Muscle of back (tissue), 11 donors: ENCODE results near the gene BGN. TPM values are rescaled to one million over a fixed set of nuclear protein-coding genes. Genes with fewer than 3 reads are reported as not detected.

Experiments used
- DNase-seq, 3 donors: peaks; one replicate each; pipeline versions ENCODE4 v3.0.0 to v3.0.0-alpha.2; 2013
- polyA plus RNA-seq, 10 donors: library from polyadenylated mRNA; unstranded; fragments of 120-200 nt; gene quantifications; one replicate each; pipeline ENCODE4 v1.2.1, GENCODE V29; 2013; ENCODE audit not compliant: insufficient read length in 10 of 10

The BGN gene
- polyA plus RNA-seq, 10 donors = 87.6 to 224 (median 136) TPM

DNA sequence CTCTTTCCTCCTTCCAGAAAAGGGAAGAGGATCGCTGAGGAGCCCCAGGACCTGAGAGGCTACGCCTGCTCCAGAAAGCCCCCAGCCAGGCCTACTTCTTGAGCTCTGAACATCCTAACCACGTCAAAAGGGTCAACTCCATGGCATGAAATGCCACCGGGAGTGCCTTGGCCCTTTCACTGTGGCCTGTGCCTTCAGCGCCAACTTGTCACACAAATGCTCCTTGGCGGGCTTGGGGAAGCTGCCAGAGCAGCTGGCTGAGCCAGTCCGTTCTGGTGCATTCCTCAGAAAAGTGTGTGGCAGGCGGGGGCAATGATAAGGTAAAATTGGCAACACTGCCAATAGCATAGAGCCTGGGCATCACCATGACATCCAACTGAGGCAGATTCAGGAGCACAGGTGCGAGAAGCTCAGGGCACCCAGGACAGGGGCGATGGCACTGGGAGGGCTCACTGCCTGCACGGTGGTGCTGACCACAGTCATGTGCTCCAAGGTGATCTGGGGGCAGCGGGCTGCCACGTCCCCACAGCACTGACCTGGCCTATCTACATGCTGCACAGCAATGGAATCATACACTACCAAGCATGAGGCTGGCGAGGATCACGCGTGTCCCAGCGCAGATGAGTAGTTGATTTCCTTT lies 36.8 kb upstream of the BGN start:
- DNase-seq = no peak

DNA sequence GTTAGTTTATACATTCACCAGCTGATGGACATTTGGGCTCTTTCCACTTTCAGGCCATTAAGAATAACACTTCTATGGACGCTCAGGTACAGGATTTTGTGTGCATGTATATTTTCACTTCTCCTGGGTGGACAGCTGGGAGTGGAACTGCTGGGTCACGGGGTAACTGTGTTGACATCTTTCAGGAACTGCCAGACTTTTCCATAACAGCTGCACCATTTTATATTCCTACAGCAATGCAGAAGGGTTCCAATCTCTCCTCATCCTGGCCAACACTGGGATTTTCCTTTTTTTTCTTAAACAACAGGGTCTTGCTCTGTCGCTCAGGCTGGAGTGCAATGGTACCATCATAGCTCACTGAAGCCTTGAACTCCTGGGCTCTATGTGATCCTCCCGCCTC lies 36.3 kb upstream of the BGN start:
- no peak for DNase-seq

DNA sequence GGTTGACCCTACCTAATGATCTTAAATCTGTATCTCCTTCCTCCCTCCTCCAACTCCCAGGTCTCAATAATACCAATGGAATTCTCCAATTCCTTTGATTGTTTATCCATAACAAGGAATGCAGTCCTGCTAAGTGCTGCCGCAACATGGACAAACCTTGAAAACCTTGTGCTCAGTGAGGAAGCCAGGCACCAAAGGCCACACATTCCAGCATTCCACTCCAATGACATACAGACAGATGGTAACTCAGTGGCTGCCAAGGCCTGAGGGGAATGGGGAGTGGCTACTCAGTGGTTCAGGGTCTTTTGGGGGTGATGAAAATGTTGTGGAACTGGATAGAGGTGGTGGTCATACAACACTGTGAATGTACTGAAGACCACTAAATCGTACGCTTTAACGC lies 34.8 kb upstream of the BGN start:
- no peak for DNase-seq

DNA sequence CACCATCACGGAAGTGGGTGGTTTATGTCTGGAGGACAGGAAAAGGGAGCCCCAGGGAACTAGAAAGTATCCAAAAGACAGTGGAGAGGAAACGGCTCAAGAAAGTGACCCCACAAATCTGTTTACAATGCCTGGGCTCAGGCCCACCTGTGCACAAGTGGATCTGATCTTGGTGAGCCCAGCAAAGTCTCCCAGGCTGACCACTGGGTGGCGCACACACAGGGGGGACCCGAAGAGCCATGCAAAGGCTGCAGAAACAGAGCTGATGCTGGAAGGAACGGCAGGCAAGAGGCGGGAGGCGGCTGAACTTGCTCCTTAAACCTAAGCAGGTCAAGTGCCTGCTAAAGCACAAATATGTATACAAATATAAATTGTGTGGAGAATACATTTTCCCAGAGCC lies 34.0 kb upstream of the BGN start:
- DNase-seq = peak in 1 of 3 donors; percentile 54

DNA sequence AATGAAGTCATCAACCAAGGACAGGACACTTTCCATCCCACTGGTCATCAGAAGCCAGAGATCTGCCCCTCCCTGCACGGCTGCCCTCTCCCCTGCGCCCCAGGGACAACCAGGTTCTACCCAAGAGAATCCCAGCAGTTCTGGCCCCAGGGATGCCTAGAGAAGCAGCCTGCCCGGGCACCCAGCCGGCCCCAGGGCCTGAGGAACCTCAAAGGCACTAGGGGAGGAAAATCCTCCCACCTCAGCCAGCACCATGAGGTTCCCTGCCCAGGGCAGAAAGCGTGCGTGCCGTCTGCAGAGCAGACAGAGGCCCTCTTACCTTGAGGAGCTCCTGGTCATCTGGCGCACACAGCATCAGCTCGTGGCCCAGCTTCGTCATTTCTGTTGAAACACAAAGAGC lies 32.5 kb upstream of the BGN start:
- DNase-seq = no peak

DNA sequence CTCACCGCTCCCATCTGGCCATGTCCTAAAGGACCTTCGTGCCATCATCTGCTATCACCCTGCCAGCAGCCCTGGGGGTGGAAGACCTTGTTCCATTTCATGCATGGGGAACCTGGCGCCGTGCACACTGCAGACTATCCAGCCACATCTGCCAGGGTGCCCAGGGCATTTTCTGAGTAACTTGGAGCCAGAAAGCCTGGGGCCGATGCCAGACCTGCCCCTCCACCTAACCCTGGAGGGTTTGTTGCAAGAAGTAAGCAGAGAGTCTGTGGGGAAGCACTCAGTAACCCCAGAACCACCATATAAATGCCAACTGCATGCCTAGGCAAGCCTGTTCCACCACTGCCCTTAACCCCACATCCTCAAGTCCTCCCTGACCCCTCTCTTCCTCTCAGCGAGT lies 31.7 kb upstream of the BGN start:
- DNase-seq = no peak

DNA sequence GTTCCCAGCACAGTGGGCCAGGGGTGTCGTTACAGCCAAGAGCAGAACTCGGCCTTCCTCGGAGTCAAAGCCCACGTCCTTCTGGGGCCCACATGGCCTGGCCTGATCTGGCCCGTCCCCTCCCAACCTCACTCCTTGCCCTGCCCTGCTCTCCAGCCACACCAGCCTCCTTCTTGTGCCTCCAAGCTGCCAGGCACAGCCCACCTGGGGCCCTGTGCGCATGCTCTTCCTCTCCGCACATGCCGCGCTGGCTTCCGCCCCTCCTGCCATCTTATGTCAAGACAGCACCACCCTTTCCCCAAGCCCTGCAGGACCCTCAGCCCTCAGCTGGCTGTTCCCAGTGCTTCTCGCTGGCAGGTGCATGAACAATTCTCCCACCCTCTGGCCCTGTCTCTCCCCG lies 31.2 kb upstream of the BGN start:
- no peak for DNase-seq

DNA sequence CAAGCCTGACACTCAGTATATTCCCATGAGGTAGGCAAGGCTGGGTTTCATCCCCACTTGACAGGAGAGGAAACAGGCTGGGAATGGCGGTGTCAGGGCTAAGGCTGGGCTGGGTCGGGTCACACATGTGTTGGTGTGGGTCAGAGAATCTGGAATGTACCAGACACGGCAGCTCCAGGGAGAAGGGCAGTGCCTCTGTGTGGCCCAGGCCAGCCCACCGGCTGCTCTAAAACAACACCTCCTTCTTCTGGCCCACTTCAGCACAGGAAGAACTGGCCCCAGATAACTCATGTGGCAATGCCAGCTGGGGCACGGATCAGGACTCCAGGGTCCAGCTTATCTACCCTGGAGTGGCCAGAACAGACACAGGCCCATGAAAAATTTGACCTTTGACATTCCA lies 30.7 kb upstream of the BGN start:
- DNase-seq = no peak

DNA sequence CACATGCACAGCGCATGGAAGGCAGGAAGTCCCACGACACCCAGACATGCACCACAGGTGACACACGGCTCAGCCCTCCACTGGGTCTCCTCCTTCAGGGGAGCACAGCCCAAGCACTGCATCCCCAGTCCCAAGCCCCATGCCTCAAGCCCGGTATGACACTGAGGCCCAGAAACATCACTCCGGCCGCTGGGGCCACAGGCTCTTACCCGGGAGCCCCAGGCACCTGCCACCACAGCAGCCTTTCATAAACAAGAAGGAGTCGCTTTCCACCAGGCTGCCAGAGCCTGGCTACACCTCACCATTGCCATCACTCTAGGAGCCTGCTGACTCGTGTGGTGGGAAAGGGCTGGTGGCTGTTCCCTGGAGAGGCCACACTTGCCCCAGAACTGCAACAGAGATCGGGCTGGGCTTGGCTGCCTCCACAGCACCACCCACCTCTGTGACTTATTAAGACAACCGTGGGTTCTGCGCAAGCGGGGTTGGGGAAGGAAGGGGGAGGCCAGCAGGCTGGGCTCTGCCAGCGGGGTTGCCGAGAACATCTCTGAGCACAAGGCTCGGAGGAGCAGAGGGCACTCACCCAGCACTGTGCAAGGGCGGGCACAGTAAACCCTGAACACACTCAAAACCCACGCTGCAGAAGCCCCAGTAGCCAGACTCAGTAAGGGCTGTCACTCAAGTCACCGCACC lies 28.9 kb upstream of the BGN start:
- no peak for DNase-seq

DNA sequence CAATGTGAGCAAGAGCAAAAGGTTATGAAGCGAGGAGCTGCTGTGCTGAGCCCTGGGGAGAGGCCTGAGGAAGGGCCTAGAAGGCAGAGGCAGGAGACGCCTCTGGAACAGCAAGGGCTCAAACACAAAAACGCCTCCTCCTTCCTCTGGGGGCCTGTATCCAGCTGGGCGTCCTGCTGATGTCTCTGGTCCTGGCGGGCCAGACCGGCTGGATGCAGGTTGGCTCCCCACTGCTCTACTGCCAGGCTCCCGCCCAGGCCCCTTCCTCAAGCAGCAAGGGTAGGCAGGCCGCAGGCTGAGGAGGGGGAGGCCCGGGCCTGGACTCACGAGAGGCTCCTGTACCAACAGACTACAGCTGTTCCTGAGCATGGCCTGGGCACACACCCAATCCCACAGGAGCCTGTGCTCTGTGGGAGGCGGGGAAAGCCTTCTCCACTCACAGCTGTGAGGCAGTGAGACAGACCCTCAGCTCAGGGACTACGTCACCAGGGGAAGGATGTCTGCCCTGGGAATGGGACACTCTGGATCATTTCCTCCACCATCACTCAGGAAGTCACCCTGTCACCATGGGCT lies 26.7 kb upstream of the BGN start:
- no peak for DNase-seq

DNA sequence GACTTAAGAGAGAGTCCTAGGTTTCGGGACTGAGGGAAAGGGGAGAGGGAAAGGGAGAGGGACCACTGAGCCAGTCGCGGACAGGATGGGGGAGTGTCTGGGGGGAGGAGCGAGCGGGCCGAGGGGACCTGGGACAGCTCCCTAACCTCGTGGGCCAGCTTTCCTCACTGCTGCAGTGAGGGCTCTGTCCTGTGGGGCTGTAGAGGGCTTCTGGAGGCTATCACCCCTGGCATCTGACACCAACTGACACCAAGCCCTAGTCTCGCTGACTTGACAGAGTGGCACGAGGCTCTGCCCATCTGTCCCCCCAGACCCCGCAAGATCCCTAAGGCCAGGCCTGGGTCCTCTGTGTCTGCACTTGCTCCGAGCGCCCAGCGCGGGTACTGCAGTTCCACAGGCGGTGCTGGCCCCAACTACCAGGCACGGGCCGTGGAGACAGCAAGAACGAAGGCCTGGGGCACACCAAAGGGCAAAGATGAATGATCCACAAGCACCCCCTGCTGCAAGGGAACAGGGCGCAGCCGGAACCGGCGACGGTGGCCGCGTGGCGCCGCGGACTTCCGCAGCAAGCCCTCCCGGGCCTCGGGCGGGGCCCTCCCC lies 24.9 kb upstream of the BGN start:
- DNase-seq = no peak

DNA sequence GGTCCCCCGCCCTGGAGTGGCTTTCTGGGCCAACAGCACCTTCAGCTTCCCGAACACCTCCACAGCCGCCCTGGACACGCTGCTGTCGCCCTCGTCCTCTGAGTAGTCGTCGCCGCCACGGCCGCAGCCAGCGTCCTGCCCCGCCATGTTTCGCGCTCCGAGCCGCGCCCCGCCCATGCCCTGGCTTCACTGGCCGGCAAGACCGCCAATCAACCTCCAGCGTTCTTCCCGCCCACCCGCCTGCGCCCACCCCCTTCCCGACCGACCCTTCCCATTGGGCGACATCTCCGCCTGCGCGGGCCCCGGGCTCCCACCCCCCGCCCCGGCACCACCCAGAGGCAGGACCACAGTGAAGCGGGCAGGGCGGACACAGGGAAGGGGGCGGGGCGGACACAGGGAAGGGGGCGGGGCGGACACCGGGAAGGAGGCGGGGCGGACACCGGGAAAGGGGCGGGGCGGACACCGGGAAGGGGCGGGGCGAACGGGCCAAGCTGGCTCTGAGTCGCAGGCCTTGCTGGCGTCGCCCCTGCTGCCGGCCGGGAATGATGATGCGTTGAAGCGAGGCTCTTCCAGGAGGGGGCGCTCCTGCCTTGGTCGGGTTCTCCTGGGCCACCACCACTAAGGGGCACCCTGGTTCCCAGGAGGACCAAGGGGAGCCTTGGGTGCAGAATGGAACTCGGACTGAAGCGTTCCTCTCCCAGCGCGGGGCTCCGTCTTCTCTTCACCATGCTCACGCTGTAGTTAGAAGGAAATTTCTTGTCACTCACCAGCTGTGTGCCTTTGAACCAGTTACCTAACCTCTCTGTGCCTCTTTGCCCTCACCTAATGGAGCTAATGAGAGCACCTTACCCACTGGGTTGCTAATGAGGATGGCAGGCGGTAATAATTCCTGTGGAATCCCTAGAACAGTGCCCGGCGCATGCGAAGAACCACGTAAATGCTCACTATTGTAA lies 24.1 kb upstream of the BGN start, which contains the start of gene HAUS7:
HAUS7 (minus strand) TSS at position 166 of the 953 bp plus-strand sequence; CDS start at position 147, 19 bp downstream.
- DNase-seq = peak; percentile 86 to 93 (median 91)

DNA sequence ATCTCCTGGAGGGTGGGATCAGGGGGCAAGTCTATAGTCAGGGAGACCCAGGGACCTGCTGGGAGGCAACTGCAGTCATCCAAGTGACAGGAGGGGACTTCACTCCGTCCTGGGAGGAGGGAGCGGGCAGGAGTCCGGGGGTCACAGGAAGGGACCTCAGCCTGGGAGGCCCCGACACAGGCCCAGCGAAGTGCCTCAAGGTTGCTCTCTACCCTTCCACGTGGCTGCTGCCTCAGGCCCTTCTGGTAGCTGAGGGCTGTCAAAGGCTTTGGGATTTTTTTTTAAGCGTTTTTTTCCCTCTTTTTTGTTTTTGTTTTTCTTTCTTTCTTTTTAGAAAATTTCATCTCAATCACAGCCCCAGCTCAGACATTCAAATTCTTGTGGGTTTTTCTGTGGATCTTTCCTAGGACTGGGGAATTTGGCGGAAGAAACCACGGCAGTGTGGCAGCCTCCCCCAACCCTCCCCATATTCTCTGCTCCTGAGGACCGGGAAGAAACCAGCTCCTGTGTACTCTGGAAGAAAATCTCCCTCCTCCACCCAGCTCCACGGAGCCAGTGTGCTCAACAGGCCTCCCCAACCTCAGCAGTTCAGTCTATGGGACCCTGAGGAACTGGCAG lies 23.0 kb upstream of the BGN start:
- DNase-seq = no peak

DNA sequence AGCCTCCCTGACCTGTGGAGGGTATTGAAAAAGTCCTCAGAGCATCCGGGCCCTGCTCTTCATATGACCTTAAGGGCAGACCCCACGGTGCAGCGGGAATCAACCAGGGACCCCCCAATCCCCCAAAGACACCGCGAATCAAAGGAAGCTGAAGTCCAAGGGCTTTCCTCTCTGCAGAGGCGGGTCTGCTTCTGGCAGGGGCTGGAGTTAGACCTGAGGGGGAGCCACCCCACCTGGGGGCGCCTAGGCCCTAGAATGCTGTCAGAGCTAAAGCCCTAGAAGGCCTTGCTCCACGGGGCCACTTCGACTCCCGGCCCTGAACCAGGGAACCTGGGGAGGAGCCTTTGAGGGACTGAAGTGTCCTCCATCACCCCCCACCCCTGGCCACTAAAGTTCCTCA lies 21.7 kb upstream of the BGN start:
- no peak for DNase-seq

DNA sequence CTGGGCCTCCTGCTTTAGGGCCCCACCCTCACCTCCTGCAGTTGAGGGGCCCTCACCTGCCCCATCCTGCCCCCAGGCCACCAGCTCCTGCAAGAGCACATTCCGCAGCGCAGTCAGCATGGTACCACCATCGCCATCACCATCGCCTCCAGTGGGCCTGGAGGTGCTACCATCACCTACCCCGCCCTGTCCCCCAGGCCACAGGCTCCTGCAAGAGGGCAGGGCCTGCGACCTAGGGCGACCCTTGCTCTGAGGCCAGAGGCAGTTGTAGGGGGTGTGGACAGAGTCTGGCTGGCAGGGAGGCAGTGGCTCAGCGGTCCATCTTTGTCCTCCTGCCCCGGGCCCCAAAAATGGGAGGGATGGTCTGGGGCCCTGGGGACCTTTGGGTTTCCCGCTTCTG lies 20.5 kb upstream of the BGN start:
- DNase-seq = no peak

DNA sequence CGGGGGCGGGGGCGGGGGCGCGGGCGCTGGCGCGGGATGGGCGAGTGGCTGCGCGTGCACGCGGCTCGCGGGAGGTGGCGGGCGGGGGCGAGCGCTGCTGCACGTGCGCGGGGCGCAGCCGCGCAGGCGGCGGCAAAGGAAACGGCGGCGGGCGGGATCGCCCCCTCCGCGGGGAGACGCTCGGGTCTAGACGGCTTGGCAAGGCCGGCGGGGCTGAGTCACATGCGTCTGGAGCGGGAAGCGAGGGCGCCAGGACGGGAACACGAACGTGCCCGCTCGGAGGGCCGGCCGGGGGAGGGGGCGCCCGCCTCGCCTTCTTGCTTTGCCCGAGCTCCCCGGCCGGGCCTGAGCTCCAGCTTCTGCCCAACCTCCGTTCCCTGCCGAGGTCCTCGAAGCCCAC lies 20.1 kb upstream of the BGN start:
- DNase-seq = peak; percentile 62 to 85 (median 72)

DNA sequence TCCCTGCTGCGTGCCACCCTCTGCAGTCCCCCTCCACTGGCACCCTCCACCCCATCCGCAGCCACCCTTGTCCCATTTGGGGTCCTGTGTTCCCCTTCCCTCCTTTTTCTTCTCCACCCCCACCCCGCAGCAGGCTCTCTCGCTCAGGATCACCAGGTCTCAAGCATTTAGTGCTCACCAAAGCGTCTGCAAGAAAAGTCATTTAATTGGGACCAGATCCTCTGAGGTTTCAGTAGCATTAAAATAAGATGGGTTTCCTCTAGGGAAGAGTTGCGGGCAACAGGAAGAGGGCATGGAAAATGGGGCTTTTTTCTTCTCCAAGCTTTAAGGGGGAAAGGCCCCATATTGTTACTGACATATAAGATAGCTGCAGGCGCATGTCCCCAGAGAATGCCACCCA lies 19.5 kb upstream of the BGN start:
- DNase-seq = no peak

DNA sequence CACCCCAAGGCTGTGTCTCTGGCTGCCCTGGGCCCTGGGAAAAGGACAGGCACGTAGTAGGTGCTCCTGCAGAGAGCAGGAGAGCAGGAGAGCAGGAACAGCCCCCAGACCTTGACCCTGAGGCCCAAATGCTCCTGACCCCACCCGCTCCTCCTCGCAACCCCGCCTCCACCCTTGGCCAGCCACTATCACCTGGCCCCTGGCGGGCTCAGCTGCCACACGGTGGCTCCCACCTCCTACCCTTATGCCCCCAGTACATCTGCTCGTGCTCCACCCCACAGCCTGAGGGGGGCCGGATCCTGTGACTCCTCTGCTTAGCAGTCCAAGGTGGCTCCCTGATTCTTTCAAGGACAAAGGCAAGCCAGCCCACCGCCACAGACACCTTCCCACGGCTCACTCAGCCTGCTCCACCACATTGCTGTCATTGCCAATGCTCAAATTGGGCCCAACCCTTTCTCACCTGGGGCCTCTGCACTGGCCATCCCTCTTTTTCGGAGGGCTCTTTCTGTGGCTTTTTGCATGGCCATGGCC lies 19.0 kb upstream of the BGN start:
- DNase-seq = no peak

DNA sequence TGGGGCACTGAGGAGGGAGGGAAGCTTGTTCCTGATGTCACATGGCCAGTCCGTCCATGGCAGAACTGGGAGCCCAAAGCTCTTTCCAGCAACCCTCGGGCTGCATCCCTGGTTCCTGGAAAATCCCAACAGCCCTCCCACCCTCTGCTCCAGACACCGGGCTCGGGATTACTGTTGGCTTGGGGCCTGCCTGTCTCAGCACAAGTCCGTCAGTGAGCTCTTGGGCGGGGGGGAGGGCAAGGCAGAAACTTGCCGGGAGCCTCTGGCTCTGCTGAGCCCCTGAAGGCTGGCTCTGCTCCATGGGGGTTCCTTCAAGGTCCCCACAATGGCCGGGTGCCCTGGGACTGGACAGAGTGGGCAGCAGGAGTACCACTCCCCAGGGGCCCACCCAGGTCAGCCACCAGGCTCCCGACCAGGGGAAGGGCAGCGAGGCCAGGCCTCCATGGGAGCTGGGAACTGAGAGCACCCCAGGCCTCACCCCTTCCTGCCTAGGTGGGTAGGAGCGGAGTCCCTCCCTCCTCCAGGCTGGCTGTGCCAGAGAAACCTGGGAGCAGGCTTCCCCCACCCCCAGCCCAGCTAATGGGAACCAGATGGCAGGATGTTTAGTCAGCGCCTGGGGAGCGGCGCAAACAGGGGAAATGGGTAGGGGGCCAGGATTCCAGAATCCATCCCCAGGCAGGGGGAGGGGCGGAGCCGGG lies 18.0 kb upstream of the BGN start:
- peak; percentile 75 to 85 (median 75) for DNase-seq

DNA sequence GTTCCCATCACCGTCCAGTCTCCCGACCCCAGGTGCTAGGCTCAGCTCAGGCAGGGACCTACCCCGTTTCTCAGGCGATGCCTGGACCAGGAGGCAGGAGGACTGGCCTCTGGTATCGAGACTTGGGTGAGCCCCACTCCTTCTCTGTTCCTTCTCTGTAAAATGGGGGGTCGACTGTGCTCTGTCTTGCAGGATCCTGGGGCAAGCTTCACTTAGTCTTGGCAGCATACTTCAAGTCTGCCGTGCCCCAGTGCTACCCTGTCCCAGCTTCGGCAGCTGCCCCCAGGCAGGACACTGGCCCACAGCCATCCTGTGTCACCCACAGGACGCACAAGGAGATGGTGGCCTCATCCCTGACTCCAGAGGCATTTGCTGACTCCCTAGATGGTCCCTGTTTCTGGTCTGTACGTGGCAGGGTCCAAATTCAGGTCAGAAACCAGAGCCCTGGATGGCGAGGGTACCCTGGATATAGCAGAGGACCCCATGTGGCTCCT lies 17.4 kb upstream of the BGN start:
- no peak for DNase-seq
